Keratinocyte (primary cell): ENCODE data around the gene SIX5.

Source experiments
- EZH2 ChIP-seq: IDR thresholded peaks from one replicate; pipeline ENCODE4 v1.6.1; 2012; ENCODE audit warnings: inconsistent platforms, mild to moderate bottlenecking, low read length, moderate library complexity
- TF ChIP-seq, protein P1 (sequence below), 3 experiments: IDR thresholded peaks in 1 of 3; conservative IDR thresholded peaks in 1 of 3; optimal IDR thresholded peaks in 1 of 3; 2 replicates in 2 of 3; 3 replicates in 1 of 3; pipeline versions ENCODE3 to v1.5.1; 2011; ENCODE audit warnings: low read length in 3 of 3, mild to moderate bottlenecking in 3 of 3, moderate library complexity in 2 of 3, control low read depth in 1 of 3, inconsistent platforms in 1 of 3; ENCODE audit not compliant: insufficient read depth in 2 of 3; ENCODE audit errors: extremely low read depth in 1 of 3

DNA sequence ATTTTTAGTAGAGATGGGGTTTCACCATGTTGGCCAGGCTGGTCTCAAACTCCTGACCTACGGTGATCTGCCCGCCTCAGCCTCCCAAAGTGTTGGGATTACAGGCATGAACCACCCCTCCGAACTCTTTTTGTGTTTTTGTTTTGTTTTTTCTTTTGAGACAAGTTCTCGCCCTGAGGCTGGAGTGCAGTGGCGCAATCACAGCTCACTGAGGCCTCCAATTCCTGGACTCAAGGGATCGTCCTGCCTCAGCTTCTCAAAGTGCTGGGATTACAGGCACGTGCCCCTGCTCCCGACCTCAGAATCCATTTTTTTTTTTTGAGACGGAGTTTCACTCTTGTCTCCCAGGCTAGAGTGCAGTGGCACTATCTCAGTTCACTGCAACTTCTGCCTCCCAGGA is 11.4 kb downstream of the SIX5 start:
- TF ChIP-seq, protein P1, sequence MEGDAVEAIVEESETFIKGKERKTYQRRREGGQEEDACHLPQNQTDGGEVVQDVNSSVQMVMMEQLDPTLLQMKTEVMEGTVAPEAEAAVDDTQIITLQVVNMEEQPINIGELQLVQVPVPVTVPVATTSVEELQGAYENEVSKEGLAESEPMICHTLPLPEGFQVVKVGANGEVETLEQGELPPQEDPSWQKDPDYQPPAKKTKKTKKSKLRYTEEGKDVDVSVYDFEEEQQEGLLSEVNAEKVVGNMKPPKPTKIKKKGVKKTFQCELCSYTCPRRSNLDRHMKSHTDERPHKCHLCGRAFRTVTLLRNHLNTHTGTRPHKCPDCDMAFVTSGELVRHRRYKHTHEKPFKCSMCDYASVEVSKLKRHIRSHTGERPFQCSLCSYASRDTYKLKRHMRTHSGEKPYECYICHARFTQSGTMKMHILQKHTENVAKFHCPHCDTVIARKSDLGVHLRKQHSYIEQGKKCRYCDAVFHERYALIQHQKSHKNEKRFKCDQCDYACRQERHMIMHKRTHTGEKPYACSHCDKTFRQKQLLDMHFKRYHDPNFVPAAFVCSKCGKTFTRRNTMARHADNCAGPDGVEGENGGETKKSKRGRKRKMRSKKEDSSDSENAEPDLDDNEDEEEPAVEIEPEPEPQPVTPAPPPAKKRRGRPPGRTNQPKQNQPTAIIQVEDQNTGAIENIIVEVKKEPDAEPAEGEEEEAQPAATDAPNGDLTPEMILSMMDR (optimal IDR thresholded peaks at IDR 0.05 in 1 of 3, IDR thresholded peaks at IDR 0.05 in 1 of 3, conservative IDR thresholded peaks at IDR 0.05 in 1 of 3; ENCODE audit: extremely low read depth in 1 of 3, insufficient read depth in 2 of 3, low read length in 3 of 3), result no peak
- no peak for TF ChIP-seq EZH2
